SU-DHL-6 (cell line): Measurements from ENCODE around the gene DACT1.

ENCODE experiments used
- H2AFZ ChIP-seq: fragments of 200-600 bp; sonication (generic); 2 replicates; pipeline ENCODE4 v1.6.1; 2014; ENCODE audit warnings: low read depth, mild to moderate bottlenecking, moderate library complexity, mixed read lengths, antibody characterized with exemption, low read length; ENCODE audit not compliant: severe bottlenecking
- H3F3A ChIP-seq: fragments of 200-600 bp; shearing (Covaris generic); 2 replicates; pipeline ENCODE4 v1.6.0; 2016; ENCODE audit warnings: antibody characterized with exemption, mild to moderate bottlenecking; ENCODE audit not compliant: insufficient read depth
- H3K27ac ChIP-seq: fragments of 200-600 bp; sonication (generic); 2 replicates; pipeline ENCODE4 v1.5.1; 2016; ENCODE audit warnings: low read depth, mild to moderate bottlenecking, low read length, moderate library complexity, mixed read lengths
- H3K27me3 ChIP-seq: fragments of 200-600 bp; sonication (generic), shearing (Covaris generic); 2 replicates; pipeline ENCODE4 v1.6.0; 2014; ENCODE audit warnings: mild to moderate bottlenecking, low read length
- H3K36me3 ChIP-seq: fragments of 200-600 bp; sonication (generic); 2 replicates; pipeline ENCODE4 v1.6.1; 2014; ENCODE audit warnings: mild to moderate bottlenecking, low read length, mixed read lengths
- H3K4me2 ChIP-seq: fragments of 300-600, 200-600 bp; shearing (Covaris generic), sonication (generic); 2 replicates; pipeline ENCODE4 v1.6.0; 2014; ENCODE audit warnings: low read length, low read depth, mild to moderate bottlenecking; ENCODE audit not compliant: poor library complexity, severe bottlenecking
- H3K4me3 ChIP-seq: fragments of 200-600 bp; sonication (generic); 2 replicates; pipeline ENCODE4 v1.5.1; 2014; ENCODE audit warnings: antibody characterized with exemption, low read length, mild to moderate bottlenecking, mixed read lengths; ENCODE audit not compliant: insufficient read depth, poor library complexity, severe bottlenecking
- H3K79me2 ChIP-seq: fragments of 200-600 bp; sonication (generic); 2 replicates; pipeline ENCODE4 v1.6.1; 2014; ENCODE audit warnings: mild to moderate bottlenecking, low read length, moderate library complexity; ENCODE audit not compliant: insufficient read depth
- H3K9ac ChIP-seq: fragments of 200-600 bp; sonication (generic); 2 replicates; pipeline ENCODE4 v1.7.0; 2014; ENCODE audit warnings: mild to moderate bottlenecking, low read length
- H3K9me2 ChIP-seq: fragments of 200-600 bp; sonication (generic); replicated peaks from 2 replicates; pipeline ENCODE4 v1.6.1; 2014; ENCODE audit warnings: low read length; ENCODE audit not compliant: insufficient read depth
- H3K9me3 ChIP-seq: fragments of 200-600 bp; sonication (generic); 2 replicates; pipeline ENCODE4 v1.6.1; 2014; ENCODE audit warnings: low read length, mixed read lengths; ENCODE audit not compliant: insufficient read depth
- H4K20me1 ChIP-seq: fragments of 200-600 bp; sonication (generic); 2 replicates; pipeline ENCODE4 v1.6.1; 2014; ENCODE audit warnings: low read depth, mild to moderate bottlenecking, antibody characterized with exemption, low read length, moderate library complexity, mixed read lengths
- EZH2phosphoT487 ChIP-seq: fragments of 200-600 bp; sonication (generic), shearing (Covaris generic); conservative IDR thresholded peaks from 2 replicates; pipeline ENCODE4 v1.6.1; 2018; ENCODE audit warnings: mild to moderate bottlenecking, antibody characterized with exemption, low read length, moderate library complexity, mixed read lengths
- TF ChIP-seq, protein P1 (sequence below): fragments of 200-600 bp; sonication (generic); IDR thresholded peaks from one replicate; pipeline ENCODE4 v1.5.1; 2017; ENCODE audit warnings: antibody characterized with exemption, mild to moderate bottlenecking, low read length, moderate library complexity; ENCODE audit not compliant: insufficient read depth, poor library complexity, severe bottlenecking

Gene DACT1

DNA sequence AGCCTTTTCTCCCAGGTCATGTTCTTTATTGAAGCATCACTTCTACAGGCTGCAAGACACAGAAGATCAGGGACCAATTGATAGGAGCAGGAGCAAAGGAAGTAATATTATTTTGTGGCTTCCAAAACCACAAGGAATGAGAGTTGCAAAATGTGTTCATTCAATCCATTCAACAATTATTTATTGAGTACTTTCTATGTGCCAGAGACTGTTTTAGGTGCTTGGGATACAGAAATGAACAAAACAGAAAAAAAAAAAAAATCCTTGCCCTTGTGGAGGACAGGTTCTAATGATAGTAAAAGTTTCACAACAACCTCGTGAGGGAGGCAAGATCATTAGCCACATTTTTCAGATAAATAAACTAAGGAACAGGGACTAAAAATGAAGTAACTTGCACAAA lies 20.1 kb upstream of the DACT1 start:
- no peak for TF ChIP-seq EZH2phosphoT487
- TF ChIP-seq, protein P1, sequence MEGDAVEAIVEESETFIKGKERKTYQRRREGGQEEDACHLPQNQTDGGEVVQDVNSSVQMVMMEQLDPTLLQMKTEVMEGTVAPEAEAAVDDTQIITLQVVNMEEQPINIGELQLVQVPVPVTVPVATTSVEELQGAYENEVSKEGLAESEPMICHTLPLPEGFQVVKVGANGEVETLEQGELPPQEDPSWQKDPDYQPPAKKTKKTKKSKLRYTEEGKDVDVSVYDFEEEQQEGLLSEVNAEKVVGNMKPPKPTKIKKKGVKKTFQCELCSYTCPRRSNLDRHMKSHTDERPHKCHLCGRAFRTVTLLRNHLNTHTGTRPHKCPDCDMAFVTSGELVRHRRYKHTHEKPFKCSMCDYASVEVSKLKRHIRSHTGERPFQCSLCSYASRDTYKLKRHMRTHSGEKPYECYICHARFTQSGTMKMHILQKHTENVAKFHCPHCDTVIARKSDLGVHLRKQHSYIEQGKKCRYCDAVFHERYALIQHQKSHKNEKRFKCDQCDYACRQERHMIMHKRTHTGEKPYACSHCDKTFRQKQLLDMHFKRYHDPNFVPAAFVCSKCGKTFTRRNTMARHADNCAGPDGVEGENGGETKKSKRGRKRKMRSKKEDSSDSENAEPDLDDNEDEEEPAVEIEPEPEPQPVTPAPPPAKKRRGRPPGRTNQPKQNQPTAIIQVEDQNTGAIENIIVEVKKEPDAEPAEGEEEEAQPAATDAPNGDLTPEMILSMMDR, result no peak
- Histone ChIP-seq H3F3A (no peaks in the 10 kb centered on the region), H3K9me3 (no peaks in the 10 kb centered on the region), H3K27me3 (no peaks in the 10 kb centered on the region), H3K27ac (no peak overlapping the region), H2AFZ (no peak overlapping the region), H3K4me3 (no peak overlapping the region), H3K9ac (no peak overlapping the region), H3K79me2 (no peaks in the 10 kb centered on the region), H3K9me2 (no peaks in the 10 kb centered on the region), H3K36me3 (no peaks in the 10 kb centered on the region), H4K20me1 (no peaks in the 10 kb centered on the region), H3K4me2 (no peak overlapping the region)

DNA sequence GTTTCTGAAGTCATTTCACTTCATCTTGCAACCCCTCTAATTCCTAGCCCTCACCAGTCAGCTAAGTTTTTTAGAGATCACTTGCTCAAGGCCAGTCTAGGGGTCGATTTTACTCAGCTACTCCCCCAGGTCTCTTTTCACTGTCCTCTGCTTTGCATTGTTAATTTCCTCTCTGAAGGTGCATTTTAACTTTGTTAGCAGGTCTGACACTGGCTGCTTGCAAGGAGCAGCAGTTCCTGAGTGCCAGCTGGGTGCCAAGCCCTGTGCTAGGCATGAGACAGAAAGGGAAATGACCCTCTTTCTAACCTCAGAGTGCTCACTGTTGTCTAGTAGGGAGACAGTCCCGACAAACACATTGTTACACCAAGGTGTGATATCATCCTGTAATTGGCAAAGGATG lies 17.8 kb upstream of the DACT1 start:
- Histone ChIP-seq H4K20me1 (no peaks in the 10 kb centered on the region), H3K79me2 (no peaks in the 10 kb centered on the region), H3K36me3 (no peaks in the 10 kb centered on the region), H3K4me2 (no peak overlapping the region), H3K9ac (no peak overlapping the region), H3K27ac (no peak overlapping the region), H3K9me2 (no peaks in the 10 kb centered on the region), H3K27me3 (no peaks in the 10 kb centered on the region), H2AFZ (no peak overlapping the region), H3K4me3 (no peak overlapping the region), H3K9me3 (no peaks in the 10 kb centered on the region), H3F3A (no peaks in the 10 kb centered on the region)
- no peak for TF ChIP-seq EZH2phosphoT487
- TF ChIP-seq, protein P1, result no peak

DNA sequence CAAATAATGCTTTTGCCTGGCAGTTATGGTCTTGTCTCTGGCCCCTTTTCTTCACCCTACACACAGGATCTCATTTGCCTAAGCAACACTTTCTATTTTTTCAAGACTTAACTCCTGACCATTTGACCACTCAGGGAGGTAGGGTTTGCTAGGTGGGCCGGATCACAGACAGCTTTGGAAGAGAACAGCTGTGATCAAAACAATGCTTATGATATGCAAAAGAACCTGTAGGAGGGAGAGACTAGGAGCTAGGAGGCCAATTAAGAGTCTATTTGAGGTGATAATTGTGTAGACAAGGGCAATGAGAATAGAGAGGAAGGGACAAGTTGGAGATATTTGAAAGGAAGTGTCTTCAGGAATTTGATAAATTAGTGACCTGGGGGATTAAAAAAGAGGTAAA lies 12.3 kb upstream of the DACT1 start:
- Histone ChIP-seq H3K9me2 (no peaks in the 10 kb centered on the region), H4K20me1 (no peaks in the 10 kb centered on the region), H3K27ac (no peak overlapping the region), H3K79me2 (no peaks in the 10 kb centered on the region), H3F3A (no peaks in the 10 kb centered on the region), H3K9ac (no peak overlapping the region), H3K27me3 (no peaks in the 10 kb centered on the region), H3K4me3 (no peak overlapping the region), H3K4me2 (no peak overlapping the region), H3K9me3 (no peaks in the 10 kb centered on the region), H2AFZ (no peak overlapping the region), H3K36me3 (no peaks in the 10 kb centered on the region)
- no peak for TF ChIP-seq EZH2phosphoT487
- TF ChIP-seq, protein P1, result no peak
